NCI-H226 (cell line): Measurements from ENCODE around the gene COL8A1.
"Not testable (repeated sequence)": the region's sequence is repeated elsewhere in the genome, so short reads cannot be mapped to it uniquely, and the experiment has no call there.

Experiments used
- DNase-seq: peaks from one replicate; pipeline ENCODE4 v3.0.0-alpha.2; 2015

Gene COL8A1

DNA sequence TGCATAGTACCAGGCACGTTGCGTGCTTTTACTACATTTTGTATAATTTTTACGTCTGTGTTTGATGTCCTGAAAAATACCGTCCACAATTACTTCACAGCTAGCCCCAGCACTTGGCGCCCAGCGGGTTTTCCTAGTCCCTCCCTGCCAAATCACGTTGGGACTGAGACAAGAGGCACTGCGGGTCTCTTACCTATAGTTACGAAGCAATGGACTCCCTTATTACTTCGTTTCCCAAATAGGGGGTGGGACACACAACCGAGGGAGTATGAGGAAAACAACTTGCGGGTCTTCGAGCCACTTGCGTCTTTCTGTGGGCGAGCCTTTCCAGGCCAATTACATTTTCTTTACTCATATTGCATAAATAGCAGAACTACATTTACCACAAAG is 178.6 kb downstream of the COL8A1 start:
- no peak for DNase-seq

DNA sequence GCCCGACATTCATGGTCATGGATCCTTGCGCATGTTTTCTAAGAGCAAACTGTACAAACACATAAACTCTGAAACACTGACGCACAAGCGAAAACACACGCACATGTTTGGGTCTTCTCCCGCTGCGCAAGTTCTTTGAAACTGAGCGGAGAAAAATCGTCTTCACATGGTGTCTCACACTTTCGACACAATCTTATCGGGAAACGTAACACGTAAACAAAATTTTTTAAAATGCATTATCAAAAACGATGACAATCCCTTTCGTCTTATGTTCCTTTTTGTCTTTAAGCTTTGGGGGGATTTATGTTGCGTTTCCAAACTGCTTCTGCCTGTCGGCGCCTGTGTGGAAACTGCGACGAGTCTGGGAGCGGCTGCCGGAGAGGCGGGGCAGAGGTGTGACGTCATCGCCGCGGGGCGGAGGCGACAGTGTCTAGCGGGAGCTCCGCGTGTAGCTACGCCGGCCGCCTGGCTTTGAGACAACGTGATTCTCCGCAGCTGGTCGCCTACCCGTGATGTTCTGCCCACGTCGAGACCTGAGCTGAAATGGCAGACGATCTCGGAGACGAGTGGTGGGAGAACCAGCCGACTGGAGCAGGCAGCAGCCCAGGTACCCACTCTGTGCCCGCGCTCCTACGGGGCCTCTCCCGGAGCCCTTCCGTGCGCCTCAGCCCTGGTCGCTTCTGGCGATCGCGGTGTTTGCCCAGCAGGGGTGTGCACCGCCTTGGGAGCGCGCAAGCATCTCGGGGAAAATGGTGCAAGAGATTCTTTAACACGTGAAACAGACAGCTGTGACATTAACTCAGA is 179.2 kb downstream of the COL8A1 start, which contains the start of gene CMSS1:
Gene CMSS1, plus strand, starts transcription at position 426 of the 804 bp plus-strand sequence.
- DNase-seq = peak; percentile 88

DNA sequence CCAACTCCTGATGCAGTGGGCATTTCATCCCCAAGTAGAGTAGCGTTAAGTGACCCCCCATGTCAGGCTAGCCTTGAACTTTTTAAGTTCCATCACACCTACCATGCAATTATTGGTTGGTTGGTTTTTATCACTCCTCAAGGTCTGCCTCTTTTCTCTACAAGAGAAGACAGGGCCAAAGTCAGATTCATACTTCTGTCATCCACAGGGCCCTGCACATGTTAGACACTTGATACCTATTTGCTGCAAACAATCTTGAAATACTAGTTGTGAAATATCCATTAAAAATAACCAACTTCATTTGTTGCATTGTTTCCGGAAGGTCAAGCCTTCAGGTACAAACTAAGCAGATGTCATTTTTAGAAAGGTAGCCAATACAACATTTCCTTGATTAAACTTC is 180.4 kb downstream of the COL8A1 start:
- DNase-seq = no peak

DNA sequence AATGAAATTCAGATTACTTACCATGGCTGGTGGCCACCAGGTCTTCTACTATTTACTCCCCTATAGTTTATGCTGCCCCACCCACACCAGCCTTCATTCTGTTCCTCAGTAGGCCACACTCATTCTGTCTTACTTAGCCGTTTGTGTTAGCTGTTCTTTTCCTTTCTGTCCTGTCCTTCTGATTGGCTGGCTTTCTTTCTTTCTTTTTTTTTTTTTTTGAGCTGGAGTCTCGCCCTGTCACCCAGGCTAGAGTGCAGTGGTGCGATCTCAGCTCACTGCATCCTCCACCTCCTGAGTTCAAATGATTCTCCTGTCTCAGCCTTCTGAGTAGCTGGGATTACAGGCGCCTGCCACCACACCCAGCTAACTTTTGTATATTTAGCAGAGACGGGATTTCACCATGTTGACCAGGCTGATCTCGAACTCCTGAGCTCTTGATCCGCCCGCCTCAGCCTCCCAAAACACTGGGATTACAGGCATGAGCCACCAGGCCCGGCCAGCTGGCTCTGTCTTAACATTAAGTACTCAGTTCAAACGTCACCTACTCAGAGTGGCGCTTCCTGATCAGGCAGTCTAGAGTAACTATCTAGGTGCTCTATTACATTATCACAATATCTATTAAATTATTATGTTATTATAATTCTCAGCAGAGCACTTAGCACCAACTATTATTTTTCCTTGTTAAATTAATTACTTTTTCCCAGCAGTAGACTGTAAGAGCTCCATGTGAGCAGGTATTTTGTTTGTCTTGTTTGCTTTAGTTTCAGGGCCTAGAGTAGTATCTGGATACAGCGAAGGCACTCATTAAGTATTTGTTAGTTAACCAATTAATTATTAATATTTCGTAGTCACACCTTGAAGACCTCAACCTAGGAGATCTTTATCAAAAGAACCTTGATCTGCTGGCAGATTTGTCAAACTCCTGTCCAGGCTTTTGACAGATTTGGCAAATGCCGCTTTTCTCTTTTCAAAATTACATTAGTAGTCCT is 185.6 kb downstream of the COL8A1 start:
- no peak for DNase-seq

GRCh38 chr3:99825004-99825640 is 186.7 kb downstream of the COL8A1 start:
- peak; percentile 12 for DNase-seq

- no peak for DNase-seq
Observed at GRCh38 chr3:99829844-99830243, 191.4 kb downstream of the COL8A1 start.

DNA sequence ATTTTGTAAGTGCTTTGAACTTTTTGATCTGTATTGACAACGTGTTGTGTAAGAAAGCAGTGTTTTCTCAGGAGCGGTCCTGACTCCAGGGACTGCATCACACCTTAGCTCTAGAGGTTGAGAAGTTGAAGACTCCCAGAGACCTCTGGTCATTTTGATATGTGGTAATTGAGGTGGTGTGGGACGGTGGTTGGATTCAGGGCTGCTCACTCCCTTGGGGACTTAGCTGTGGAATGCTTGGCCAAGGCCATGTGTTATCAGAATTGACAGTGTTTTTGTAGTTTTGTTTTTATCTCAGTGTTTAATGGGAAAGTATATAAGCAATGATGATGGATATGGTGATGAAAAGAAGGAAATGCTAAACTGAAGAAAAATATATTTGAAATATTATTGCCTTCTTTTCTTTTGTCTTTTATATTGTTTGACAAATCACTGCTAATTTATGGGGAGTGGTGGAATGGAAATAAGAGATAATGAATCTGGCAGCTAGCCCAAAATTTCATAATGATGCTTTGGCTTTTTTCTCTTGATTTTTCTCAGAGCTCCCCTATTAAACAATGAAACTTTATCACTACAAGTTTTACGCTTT is 195.3 kb downstream of the COL8A1 start:
- no peak for DNase-seq

GRCh38 chr3:99834211-99834957 is 196.0 kb downstream of the COL8A1 start:
- no peak for DNase-seq

GRCh38 chr3:99836681-99837080 is 198.3 kb downstream of the COL8A1 start:
- no peak for DNase-seq

- no peak for DNase-seq
Observed at GRCh38 chr3:99837715-99838114, 199.3 kb downstream of the COL8A1 start.

GRCh38 chr3:99838755-99839154 is 200.4 kb downstream of the COL8A1 start:
- no peak for DNase-seq

DNA sequence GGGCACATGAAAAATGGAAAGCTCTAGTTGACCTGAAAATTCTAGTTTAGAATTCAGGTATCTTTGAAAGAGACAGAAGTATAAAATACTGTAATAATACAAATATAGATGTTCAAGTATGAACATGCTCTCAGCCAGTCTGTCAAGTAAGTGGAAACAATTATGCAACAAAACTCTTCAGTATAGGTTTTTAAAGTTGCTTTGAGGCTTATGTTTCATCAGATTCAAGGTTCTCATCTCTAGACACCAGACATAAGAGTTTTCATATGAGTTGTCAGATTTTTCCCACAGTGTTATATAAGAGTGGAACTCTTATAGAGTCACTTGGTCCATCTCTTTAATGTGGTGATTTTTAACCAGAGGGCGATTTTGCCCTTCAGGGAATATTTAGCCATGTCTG is 201.2 kb downstream of the COL8A1 start:
- DNase-seq = no peak

GRCh38 chr3:99841949-99842348 is 203.6 kb downstream of the COL8A1 start:
- DNase-seq = not testable (repeated sequence)

GRCh38 chr3:99842826-99843589 is 204.6 kb downstream of the COL8A1 start:
- DNase-seq = peak; percentile 31

GRCh38 chr3:99843590-99844258 is 205.3 kb downstream of the COL8A1 start:
- no peak for DNase-seq

DNA sequence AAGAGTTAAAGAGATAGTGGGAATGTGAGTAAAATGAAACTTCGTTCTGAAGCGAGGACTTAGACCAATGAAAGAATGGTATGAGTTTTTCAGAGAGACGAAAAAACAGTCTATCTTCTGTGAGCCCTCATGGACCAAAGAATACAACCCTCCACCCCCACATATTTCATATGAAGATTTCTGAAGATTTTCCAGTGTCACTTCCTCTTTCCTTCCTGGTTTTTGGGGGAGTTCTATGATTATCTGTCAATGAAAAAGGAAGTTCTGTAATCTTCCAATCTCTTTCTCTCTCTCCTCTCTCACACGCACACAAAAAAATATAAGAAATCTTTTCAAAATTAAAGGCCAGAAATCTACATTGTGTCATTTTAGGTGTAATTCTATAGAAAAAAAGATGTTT is 206.9 kb downstream of the COL8A1 start:
- DNase-seq = no peak

GRCh38 chr3:99845999-99846398 is 207.6 kb downstream of the COL8A1 start:
- no peak for DNase-seq

- peak; percentile 21 for DNase-seq
Observed at GRCh38 chr3:99846477-99847160, 208.2 kb downstream of the COL8A1 start.

GRCh38 chr3:99848433-99848832 is 210.0 kb downstream of the COL8A1 start:
- no peak for DNase-seq
